Heart left ventricle (tissue), 13 donors: ENCODE results near the gene MYBPH.

Source experiments
- CTCF ChIP-seq, 12 donors: fragments of 200-600 bp; sonication (generic) in 4 of 12; IDR thresholded peaks; one replicate each; pipeline versions ENCODE4 v1.5.0 to v1.8.0; 2018 to 2022; ENCODE audit warnings: antibody characterized with exemption in 12 of 12, mild to moderate bottlenecking in 5 of 12
- POLR2A ChIP-seq, 2 donors: fragments of 450-650 bp; IDR thresholded peaks; one replicate each; pipeline ENCODE4 v1.6.1; 2017; ENCODE audit warnings: antibody characterized with exemption in 2 of 2, mild to moderate bottlenecking in 2 of 2, moderate library complexity in 2 of 2
- donor health status: ischemic (EF 13 %, LVEDD 7.1; RV severe dilation, severe dysfunction).
- donor health status: DM: no; HTN: yes; CAD: no.
- donor health status: DM: no; HTN: no; CAD: no.
- donor health status: ischemic (EF 25% LVEDD 6.9; RV normal size, moderate dysfunction).
- donor health status: ischemic (EF 25% LVEDD 5.7; RV mildly dilated, moderate dysfunction).
- donor health status: ischemic (EF 35%, LVEDD 5.7; RV mildly dilated, moderate dysfunction).
- donor health status: nonischemic (EF 11% LVEDD 7.7; RV severe dilation, severe dysfunction).
- donor health status: DM: yes; HTN: yes; CAD: no.
- donor health status: PGD.
- donor health status: ischemic (EF 29% LVEDD 5.4; RV normal size, mild dysfunction).
- donor health status: nonischemic (EF 23%, LVEDD 6.1; RV moderate dilation, normal function).

- no peak for TF ChIP-seq POLR2A (IDR thresholded peaks at IDR 0.05)
- no peak for TF ChIP-seq CTCF (IDR thresholded peaks at IDR 0.05)
Observed at GRCh38 chr1:203213126-203213525, 37.5 kb upstream of the MYBPH start.
